ENCODE data around the gene DNAH2.

GRCh38 chr17:7852262-7852670 is 134.7 kb downstream of the DNAH2 start:
- TF ChIP-seq SMARCB1 (IDR thresholded peaks at IDR 0.05; ENCODE audit: insufficient read length, low read depth) (no peak), POLR2A (conservative IDR thresholded peaks at IDR 0.05) (no peak), NR2C2 (CRISPR knock-in tag; IDR thresholded peaks at IDR 0.05) (no peak), NR2C2 (tag; IDR thresholded peaks at IDR 0.05) (no peak), ZNF592 (IDR thresholded peaks at IDR 0.05) (no peak), EZH2 (IDR thresholded peaks at IDR 0.05; ENCODE audit: borderline replicate concordance, low read depth, low read length) (no peak), HBP1 (CRISPR knock-in tag; IDR thresholded peaks at IDR 0.05) (no peak), ATF2 (CRISPR knock-in tag; IDR thresholded peaks at IDR 0.05) (no peak), ZNF589 (CRISPR knock-in tag; IDR thresholded peaks at IDR 0.05; ENCODE audit: low read depth) (no peak)

Measured in K562 (cell line).